GM12878 (cell line): ENCODE results near the gene MATN1. TPM values are rescaled to one million over a fixed set of nuclear protein-coding genes. Genes with fewer than 3 reads are reported as not detected.

Experiments
- ATAC-seq: fragments of 200-7000 bp; cut with Tn5 transposase; 3 replicates; pipeline ENCODE4 v1.9.1; 2020; ENCODE audit warnings: mild to moderate bottlenecking, moderate library complexity
- BruUV-seq: library from RNA; stranded (reverse); fragments of 400-500 nt; replicated peaks from 2 replicates; lab custom pipeline; 2021; lab: Mats Ljungman, UMichigan
- CTCF ChIA-PET: fragments of 300-600 bp; sonication (Branson Sonifier 250); formaldehyde crosslinking; extraction: SDS; loops from one replicate; lab custom pipeline; 2021; ENCODE audit warnings: inconsistent platforms; lab: Yijun Ruan, JAX
- POLR2A ChIA-PET: fragments of 350-600 bp; formaldehyde crosslinking; extraction: SDS; loops from one replicate; lab custom pipeline; 2021; ENCODE audit warnings: inconsistent platforms; lab: Charles Lee
- RAD21 ChIA-PET: fragments of 300-600 bp; sonication (Branson Sonifier 250); formaldehyde crosslinking; loops from one replicate; lab custom pipeline; 2023; ENCODE audit warnings: antibody characterized with exemption; ENCODE audit not compliant: unreplicated experiment; lab: Charles Lee
- SMC1A ChIA-PET: fragments of 300-600 bp; sonication (Branson Sonifier 250); formaldehyde crosslinking; loops from one replicate; lab custom pipeline; 2023; ENCODE audit not compliant: unreplicated experiment, uncharacterized antibody; lab: Charles Lee
- DNase-seq: peaks from one replicate; pipeline ENCODE4 v3.0.0-alpha.2; 2011; ENCODE audit warnings: low read depth, low spot score
- FAIRE-seq: peaks from 3 replicates; lab custom pipeline; 2011; peaks lifted over from hg19 to GRCh38; lab: Jason Lieb, UNC
- H2AFZ ChIP-seq: 2 replicates; pipeline ENCODE4 v1.6.0; 2011; ENCODE audit warnings: low read depth, low read length, control low read depth; ENCODE audit not compliant: control insufficient read depth
- H3K27ac ChIP-seq: 2 replicates; pipeline ENCODE4 v1.5.1; 2011; ENCODE audit warnings: control low read depth; ENCODE audit not compliant: control insufficient read depth, insufficient read depth
- H3K27me3 ChIP-seq, 2 experiments: replicated peaks in 1 of 2; 2 replicates each; pipeline versions ENCODE4 v1.6.0 to v1.6.1; 2011; ENCODE audit warnings: low read length in 1 of 2; ENCODE audit not compliant: control insufficient read depth in 2 of 2, insufficient read depth in 2 of 2
- H3K36me3 ChIP-seq, 2 experiments: 2 replicates each; pipeline ENCODE4 v1.5.1; 2011; ENCODE audit warnings: low read length in 1 of 2; ENCODE audit not compliant: control insufficient read depth in 2 of 2, insufficient read depth in 2 of 2
- H3K4me1 ChIP-seq: 2 replicates; pipeline ENCODE4 v1.6.1; 2011; ENCODE audit warnings: mild to moderate bottlenecking, low read length, moderate library complexity, mixed read lengths; ENCODE audit not compliant: control insufficient read depth, insufficient read depth
- H3K4me2 ChIP-seq: 2 replicates; pipeline ENCODE4 v1.6.0; 2011; ENCODE audit warnings: control low read depth; ENCODE audit not compliant: control insufficient read depth, insufficient read depth
- H3K4me3 ChIP-seq: fragments of 200-600 bp; sonication (generic); 2 replicates; pipeline ENCODE4 v1.5.1; 2016
- H3K79me2 ChIP-seq: 2 replicates; pipeline ENCODE4 v1.6.0; 2011; ENCODE audit warnings: low read length; ENCODE audit not compliant: control insufficient read depth, insufficient read depth
- H3K9ac ChIP-seq: 2 replicates; pipeline ENCODE4 v1.8.0; 2011; ENCODE audit warnings: low read length, control low read depth, mixed read lengths; ENCODE audit not compliant: control insufficient read depth, insufficient read depth
- H3K9me3 ChIP-seq: replicated peaks from 3 replicates; pipeline ENCODE4 v1.5.1; 2011; ENCODE audit warnings: mild to moderate bottlenecking, low read length; ENCODE audit not compliant: control insufficient read depth, insufficient read depth
- H4K20me1 ChIP-seq: 2 replicates; pipeline ENCODE4 v1.6.0; 2011; ENCODE audit not compliant: control insufficient read depth, insufficient read depth
- BACH1 ChIP-seq: fragments of 450-650 bp; IDR thresholded peaks from 2 replicates; pipeline ENCODE4 v1.6.1; 2017; ENCODE audit warnings: mild to moderate bottlenecking, borderline replicate concordance
- E2F8 ChIP-seq: fragments of 450-650 bp; IDR thresholded peaks from 2 replicates; pipeline ENCODE4 v1.6.1; 2018; ENCODE audit warnings: mild to moderate bottlenecking, low read depth, moderate library complexity; ENCODE audit not compliant: partially characterized antibody
- EGR1 ChIP-seq, 2 experiments: IDR thresholded peaks; 1 replicate in 1 of 2; 2 replicates in 1 of 2; pipeline ENCODE4 v1.6.1; 2011 to 2012; ENCODE audit warnings: low read depth in 2 of 2, low read length in 2 of 2, borderline replicate concordance in 1 of 2, mild to moderate bottlenecking in 1 of 2, moderate library complexity in 1 of 2
- ETV6 ChIP-seq, 2 experiments: fragments of 450-650 bp in 1 of 2; IDR thresholded peaks in 1 of 2; conservative IDR thresholded peaks in 1 of 2; 2 replicates each; pipeline ENCODE4 v1.6.1; 2014; ENCODE audit warnings: antibody characterized with exemption in 1 of 2, borderline replicate concordance in 1 of 2, low read depth in 1 of 2, mild to moderate bottlenecking in 1 of 2, moderate library complexity in 1 of 2
- HCFC1 ChIP-seq: fragments of 150-350 bp; IDR thresholded peaks from 2 replicates; pipeline ENCODE4 v1.6.1; 2014; ENCODE audit warnings: low read length
- HDAC2 ChIP-seq: fragments of 200-600 bp; sonication (generic); IDR thresholded peaks from 2 replicates; pipeline ENCODE4 v1.6.1; 2017
- LARP7 ChIP-seq: fragments of 450-650 bp; IDR thresholded peaks from 2 replicates; pipeline ENCODE4 v1.6.1; 2017; ENCODE audit warnings: mild to moderate bottlenecking
- MTA3 ChIP-seq: IDR thresholded peaks from 2 replicates; pipeline ENCODE4 v1.6.1; 2012; ENCODE audit warnings: low read length, inconsistent platforms, borderline replicate concordance
- POLR2A ChIP-seq: IDR thresholded peaks from 2 replicates; pipeline ENCODE4 v1.6.1; 2011; ENCODE audit warnings: low read depth, mild to moderate bottlenecking, low read length
- RB1 ChIP-seq: fragments of 450-650 bp; formaldehyde crosslinking; IDR thresholded peaks from 2 replicates; pipeline ENCODE4 v1.6.1; 2017; ENCODE audit warnings: mild to moderate bottlenecking, borderline replicate concordance
- SRF ChIP-seq, 2 experiments: IDR thresholded peaks; 2 replicates each; pipeline ENCODE4 v1.6.1; 2011; ENCODE audit warnings: low read depth in 2 of 2, low read length in 2 of 2, mild to moderate bottlenecking in 1 of 2, moderate library complexity in 1 of 2
- USF1 ChIP-seq: IDR thresholded peaks from 2 replicates; pipeline ENCODE4 v1.6.1; 2011; ENCODE audit warnings: borderline replicate concordance, low read depth, mild to moderate bottlenecking, moderate library complexity, mixed read lengths, low read length; ENCODE audit not compliant: insufficient read depth; ENCODE audit errors: extremely low read length
- ZNF622 ChIP-seq: fragments of 450-650 bp; IDR thresholded peaks from 2 replicates; pipeline ENCODE4 v1.6.1; 2017; ENCODE audit warnings: mild to moderate bottlenecking, inconsistent platforms
- WGBS: methylation state at CpG from one replicate; pipeline ENCODE4 v1.1.6; 2016; ENCODE audit warnings: low lambda C conversion rate; ENCODE audit not compliant: insufficient replicate concordance, insufficient coverage; ENCODE audit errors: missing lambda C conversion rate; 5-methylcytosine and 5-hydroxymethylcytosine counted together
- in situ Hi-C: fragments of 300-500 bp; cut with MboI; formaldehyde crosslinking; loops from 9 replicates; pipeline ENCODE4 v1.14.3; 2018; ENCODE audit warnings: mixed read lengths
- intact Hi-C: fragments of 100-400 bp; cut with micrococcal nuclease; formaldehyde crosslinking; loops from one replicate; pipeline ENCODE4 v1.14.2; 2022; ENCODE audit not compliant: unreplicated experiment
- polyA plus RNA-seq, 11 experiments: library from polyadenylated mRNA; depleted of rRNA in 4 of 11; unstranded in 6 of 11; stranded (reverse) in 5 of 11; fragments of >200 nt; fragmentation: Nextera tagmentation in 4 of 11; fragmentation: Illumina TruSeq in 1 of 11; extraction: Ambion mirVana in 4 of 11; extraction: Trizol in 1 of 11; gene quantifications; 1 replicate in 1 of 11; 2 replicates in 10 of 11; pipeline versions ENCODE4 v1.2.1 to v1.2.3, GENCODE V29; 2011 to 2016; ENCODE audit warnings: inconsistent platforms in 2 of 11, missing spikeins in 2 of 11, low read depth in 1 of 11
- total RNA-seq, 4 experiments: library from RNA; depleted of rRNA in 3 of 4; stranded (reverse); fragments of >200 nt in 3 of 4; fragmentation: Illumina TruSeq in 1 of 4; extraction: Trizol in 1 of 4; gene quantifications; 2 replicates each; pipeline versions ENCODE4 v1.2.1 to v1.2.3, GENCODE V29; 2013 to 2021
- TF ChIP-seq, protein P1 (sequence below): fragments of 450-650 bp; IDR thresholded peaks from 2 replicates; pipeline ENCODE4 v1.6.1; 2017; ENCODE audit warnings: mild to moderate bottlenecking
- TF ChIP-seq, protein P2 (sequence below), 3 experiments: IDR thresholded peaks in 2 of 3; conservative IDR thresholded peaks in 1 of 3; 2 replicates each; pipeline ENCODE4 v1.5.1; 2011; ENCODE audit warnings: low read depth in 3 of 3, low read length in 3 of 3, mild to moderate bottlenecking in 3 of 3, control low read depth in 2 of 3, moderate library complexity in 2 of 3, inconsistent platforms in 1 of 3, mixed read lengths in 1 of 3; ENCODE audit not compliant: control insufficient read depth in 2 of 3, insufficient read depth in 1 of 3; ENCODE audit errors: extremely low read depth in 1 of 3

Gene MATN1
- total and polyA plus RNA-seq, 10 of the 15 experiments (the other 5 are each of a cell fraction or from before 2014, with no cell fraction given): 0.04 to 0.50 (median 0.10) TPM; not detected in 1

DNA sequence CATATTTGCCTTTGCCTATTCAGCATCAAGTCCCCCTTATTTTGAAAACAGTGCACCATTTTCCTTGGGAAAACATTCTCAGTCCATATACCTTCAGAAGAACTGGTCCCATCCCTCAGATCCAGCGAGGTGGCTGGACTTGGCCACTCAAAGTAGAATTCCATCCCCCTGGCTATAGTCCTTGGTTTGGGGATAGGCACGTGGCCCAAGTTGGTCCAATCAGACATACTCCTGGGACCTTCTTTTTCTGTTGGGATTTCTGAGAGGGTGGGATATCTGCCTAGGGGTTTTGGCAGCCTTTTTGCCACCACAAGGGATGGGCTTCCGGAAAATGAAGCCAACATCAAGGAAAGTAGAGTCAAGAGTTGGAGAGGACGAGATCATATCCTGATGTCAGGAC lies 10.7 kb upstream of the MATN1 start:
- H3K4me2 ChIP-seq: no peak overlapping the region
- H4K20me1 ChIP-seq: no peaks in the 10 kb centered on the region; the same call in 1 of the 2 replicates
- H3K79me2 ChIP-seq: peaks cover 5% of the 10 kb centered on the region
- no peak overlapping the region for H3K9ac ChIP-seq
- SMC1A ChIA-PET: interaction anchor here (0.9 to 21.5 kb wide), 3 partner anchors 10 to 45 kb away, joined by 3 to 556 read pairs (median 3); partner anchors contain the start of genes LAPTM5 and MATN1
- no peak for FAIRE-seq
- no peak overlapping the region for H3K4me3 ChIP-seq
- no peaks in the 10 kb centered on the region for H3K27me3 ChIP-seq
- H2AFZ ChIP-seq: no peak overlapping the region
- H3K9me3 ChIP-seq: no peaks in the 10 kb centered on the region
- DNase-seq: no peak
- RAD21 ChIA-PET: interaction anchor here (1.0 kb wide), 1 partner anchor 11 kb away, joined by 3 read pairs; the partner anchor contains the start of gene MATN1
- CTCF ChIA-PET: interaction anchor here (0.8 to 0.9 kb wide), 2 partner anchors 31 to 49 kb away, joined by 3 read pairs; no protein-coding TSS in a partner anchor
- TF ChIP-seq EGR1 (IDR thresholded peaks at IDR 0.05; ENCODE audit: borderline replicate concordance in 1 of 2, low read depth in 2 of 2, low read length in 2 of 2): no peak
- TF ChIP-seq E2F8: no peak
- TF ChIP-seq HDAC2: no peak
- no peak for TF ChIP-seq RB1
- TF ChIP-seq, protein P1, sequence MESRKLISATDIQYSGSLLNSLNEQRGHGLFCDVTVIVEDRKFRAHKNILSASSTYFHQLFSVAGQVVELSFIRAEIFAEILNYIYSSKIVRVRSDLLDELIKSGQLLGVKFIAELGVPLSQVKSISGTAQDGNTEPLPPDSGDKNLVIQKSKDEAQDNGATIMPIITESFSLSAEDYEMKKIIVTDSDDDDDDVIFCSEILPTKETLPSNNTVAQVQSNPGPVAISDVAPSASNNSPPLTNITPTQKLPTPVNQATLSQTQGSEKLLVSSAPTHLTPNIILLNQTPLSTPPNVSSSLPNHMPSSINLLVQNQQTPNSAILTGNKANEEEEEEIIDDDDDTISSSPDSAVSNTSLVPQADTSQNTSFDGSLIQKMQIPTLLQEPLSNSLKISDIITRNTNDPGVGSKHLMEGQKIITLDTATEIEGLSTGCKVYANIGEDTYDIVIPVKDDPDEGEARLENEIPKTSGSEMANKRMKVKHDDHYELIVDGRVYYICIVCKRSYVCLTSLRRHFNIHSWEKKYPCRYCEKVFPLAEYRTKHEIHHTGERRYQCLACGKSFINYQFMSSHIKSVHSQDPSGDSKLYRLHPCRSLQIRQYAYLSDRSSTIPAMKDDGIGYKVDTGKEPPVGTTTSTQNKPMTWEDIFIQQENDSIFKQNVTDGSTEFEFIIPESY: no peak
- no peak for TF ChIP-seq MTA3
- no peak for TF ChIP-seq USF1
- TF ChIP-seq HCFC1: no peak
- no peak for TF ChIP-seq LARP7
- TF ChIP-seq, protein P2, sequence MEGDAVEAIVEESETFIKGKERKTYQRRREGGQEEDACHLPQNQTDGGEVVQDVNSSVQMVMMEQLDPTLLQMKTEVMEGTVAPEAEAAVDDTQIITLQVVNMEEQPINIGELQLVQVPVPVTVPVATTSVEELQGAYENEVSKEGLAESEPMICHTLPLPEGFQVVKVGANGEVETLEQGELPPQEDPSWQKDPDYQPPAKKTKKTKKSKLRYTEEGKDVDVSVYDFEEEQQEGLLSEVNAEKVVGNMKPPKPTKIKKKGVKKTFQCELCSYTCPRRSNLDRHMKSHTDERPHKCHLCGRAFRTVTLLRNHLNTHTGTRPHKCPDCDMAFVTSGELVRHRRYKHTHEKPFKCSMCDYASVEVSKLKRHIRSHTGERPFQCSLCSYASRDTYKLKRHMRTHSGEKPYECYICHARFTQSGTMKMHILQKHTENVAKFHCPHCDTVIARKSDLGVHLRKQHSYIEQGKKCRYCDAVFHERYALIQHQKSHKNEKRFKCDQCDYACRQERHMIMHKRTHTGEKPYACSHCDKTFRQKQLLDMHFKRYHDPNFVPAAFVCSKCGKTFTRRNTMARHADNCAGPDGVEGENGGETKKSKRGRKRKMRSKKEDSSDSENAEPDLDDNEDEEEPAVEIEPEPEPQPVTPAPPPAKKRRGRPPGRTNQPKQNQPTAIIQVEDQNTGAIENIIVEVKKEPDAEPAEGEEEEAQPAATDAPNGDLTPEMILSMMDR (IDR thresholded peaks at IDR 0.05 in 2 of 3, conservative IDR thresholded peaks at IDR 0.05 in 1 of 3; ENCODE audit: control insufficient read depth in 2 of 3, extremely low read depth in 1 of 3, insufficient read depth in 1 of 3, low read depth in 3 of 3, low read length in 3 of 3): no peak
- TF ChIP-seq ETV6 (conservative IDR thresholded peaks at IDR 0.05 in 1 of 2, IDR thresholded peaks at IDR 0.05 in 1 of 2; ENCODE audit: borderline replicate concordance in 1 of 2, low read depth in 1 of 2): no peak
- no peak for TF ChIP-seq ZNF622
- no peak for TF ChIP-seq SRF (IDR thresholded peaks at IDR 0.05; ENCODE audit: low read depth in 2 of 2, low read length in 2 of 2)
- no peak; the same call in 1 of the 2 replicates for TF ChIP-seq POLR2A
- TF ChIP-seq BACH1: no peak
- no TSS peak for BruUV-seq
- POLR2A ChIA-PET: interaction anchor here (1.1 kb wide), 1 partner anchor 16 kb away, joined by 5 read pairs; no protein-coding TSS in a partner anchor
- WGBS: 99% methylated on average over 4 of the region's 4 CpGs
- H3K36me3 ChIP-seq: peaks cover 45 to 47% of the 10 kb centered on the region in 2 experiments
- H3K27ac ChIP-seq: no peak overlapping the region
- no peak for ATAC-seq
- intact Hi-C loops (no loop called here), in situ Hi-C loops (no loop called here)
- H3K4me1 ChIP-seq: peaks cover 29% of the 10 kb centered on the region
